CD4-positive, alpha-beta T cell treated with Interleukin-1 beta for 1 hour (primary cell): Measurements from ENCODE around the gene CALML3.

Experiments used
- DNase-seq, 2 donors: peaks; one replicate each; pipeline ENCODE4 v3.0.0-alpha.2; 2020 to 2022

Gene CALML3

GRCh38 chr10:5573968-5574641 lies 49.3 kb downstream of the CALML3 start:
- DNase-seq, result no peak

- DNase-seq, result no peak
These were observed 49.9 kb downstream of the CALML3 start for GRCh38 chr10:5574642-5575131.

GRCh38 chr10:5575144-5575481 lies 50.4 kb downstream of the CALML3 start:
- DNase-seq, result no peak

GRCh38 chr10:5575482-5576153 lies 50.9 kb downstream of the CALML3 start:
- no peak for DNase-seq

GRCh38 chr10:5576154-5576748 lies 51.5 kb downstream of the CALML3 start:
- no peak for DNase-seq
